HG03378 (cell line): ENCODE results near the gene DHX36.

Experiments
- ATAC-seq: cut with Tn5 transposase; IDR thresholded peaks from one replicate; pipeline ENCODE4 v1.9.1; 2021; ENCODE audit warnings: mild to moderate bottlenecking, moderate library complexity; ENCODE audit not compliant: unreplicated experiment

DHX36 gene

GRCh38 chr3:154227531-154227930, 96.8 kb downstream of the DHX36 start:
- ATAC-seq, result no peak

DNA sequence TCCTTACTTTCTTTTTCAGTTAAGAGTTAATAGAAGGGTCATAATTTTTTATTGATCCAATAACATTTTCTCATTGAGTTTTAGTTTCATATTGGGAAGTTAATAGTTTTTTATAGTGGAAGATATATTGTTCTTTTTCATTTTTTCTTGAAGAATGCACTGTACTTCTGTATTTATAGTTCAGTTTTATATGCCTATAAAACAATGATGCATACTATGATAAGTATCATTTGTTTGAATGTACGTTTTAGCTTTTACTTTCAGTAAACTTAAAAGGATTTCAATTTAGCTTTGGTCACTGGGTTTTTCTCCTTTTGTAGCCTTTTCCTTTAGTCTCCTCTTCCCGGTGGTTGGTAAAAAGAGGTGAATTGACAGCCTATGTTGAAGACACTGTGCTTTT, 98.8 kb downstream of the DHX36 start:
- ATAC-seq, result no peak

GRCh38 chr3:154224866-154225265, 99.4 kb downstream of the DHX36 start:
- no peak for ATAC-seq

- ATAC-seq, result no peak
Observed at GRCh38 chr3:154224366-154224765, 99.9 kb downstream of the DHX36 start.

DNA sequence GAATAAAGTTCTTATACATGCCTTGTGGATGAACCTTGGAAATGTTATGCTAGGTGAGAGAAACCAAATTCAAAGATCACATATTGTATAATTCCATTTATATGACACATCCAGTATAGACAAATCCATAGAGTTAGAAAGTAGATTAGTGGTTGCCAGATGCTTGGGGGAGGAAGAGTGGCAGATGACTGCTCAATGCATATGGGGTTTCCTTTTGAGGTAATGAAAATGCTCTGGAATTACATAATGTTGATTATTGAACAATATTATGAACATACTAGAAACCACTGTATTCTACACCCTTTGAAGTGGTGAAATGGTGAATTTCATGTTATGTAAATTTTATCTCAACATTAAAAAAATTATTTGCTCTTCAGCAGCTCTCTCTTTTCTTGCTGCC, 100.8 kb downstream of the DHX36 start:
- no peak for ATAC-seq
